ENCODE results near the gene CLIC1.

- TF ChIP-seq JUNB (IDR thresholded peaks at IDR 0.05; ENCODE audit: unreplicated experiment) (no peak), CTCF (conservative IDR thresholded peaks at IDR 0.05; ENCODE audit: low read depth in 2 of 2) (no peak), EZH2phosphoT487 (IDR thresholded peaks at IDR 0.05; ENCODE audit: unreplicated experiment) (no peak), EZH2 (IDR thresholded peaks at IDR 0.05; ENCODE audit: low read depth, unreplicated experiment) (no peak), CREB1 (CRISPR knock-in tag; IDR thresholded peaks at IDR 0.05; ENCODE audit: low read depth) (no peak), REST (IDR thresholded peaks at IDR 0.05; ENCODE audit: unreplicated experiment) (no peak), ETS1 (IDR thresholded peaks at IDR 0.05) (no peak), POLR2AphosphoS5 (IDR thresholded peaks at IDR 0.05; ENCODE audit: low read depth) (no peak), ZNF114 (CRISPR knock-in tag; IDR thresholded peaks at IDR 0.05) (no peak), ZNF331 (CRISPR knock-in tag; IDR thresholded peaks at IDR 0.05; ENCODE audit: low read depth) (no peak), STAT1 (IDR thresholded peaks at IDR 0.05; ENCODE audit: unreplicated experiment) (no peak)
Observed at GRCh38 chr6:31691078-31691463, 45.3 kb downstream of the CLIC1 start.
